ENCODE results near the gene SEL1L2.

The SEL1L2 gene

DNA sequence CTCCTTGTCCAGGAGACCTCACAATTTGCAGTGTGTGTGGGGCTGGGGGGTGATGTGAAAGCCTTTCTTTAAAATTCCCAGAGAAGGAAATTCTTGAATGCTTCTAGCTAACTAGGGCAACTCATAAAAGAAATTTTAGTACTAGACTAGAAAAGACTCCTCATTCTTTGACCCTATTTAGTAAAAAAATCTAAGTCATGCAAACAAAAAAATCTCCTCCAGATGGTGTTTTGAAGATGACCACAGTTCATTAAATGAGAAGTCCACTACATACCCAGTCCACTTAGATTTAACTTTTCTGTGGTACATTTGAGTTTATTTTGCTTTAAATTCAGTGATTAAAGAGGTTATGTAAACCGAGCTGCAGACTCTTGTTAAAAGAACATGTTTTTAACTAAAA lies 138.1 kb downstream of the SEL1L2 start:
- no peaks in the 10 kb centered on the region for H3K36me3 ChIP-seq (ENCODE audit: low read depth)
- TF ChIP-seq, protein P1, sequence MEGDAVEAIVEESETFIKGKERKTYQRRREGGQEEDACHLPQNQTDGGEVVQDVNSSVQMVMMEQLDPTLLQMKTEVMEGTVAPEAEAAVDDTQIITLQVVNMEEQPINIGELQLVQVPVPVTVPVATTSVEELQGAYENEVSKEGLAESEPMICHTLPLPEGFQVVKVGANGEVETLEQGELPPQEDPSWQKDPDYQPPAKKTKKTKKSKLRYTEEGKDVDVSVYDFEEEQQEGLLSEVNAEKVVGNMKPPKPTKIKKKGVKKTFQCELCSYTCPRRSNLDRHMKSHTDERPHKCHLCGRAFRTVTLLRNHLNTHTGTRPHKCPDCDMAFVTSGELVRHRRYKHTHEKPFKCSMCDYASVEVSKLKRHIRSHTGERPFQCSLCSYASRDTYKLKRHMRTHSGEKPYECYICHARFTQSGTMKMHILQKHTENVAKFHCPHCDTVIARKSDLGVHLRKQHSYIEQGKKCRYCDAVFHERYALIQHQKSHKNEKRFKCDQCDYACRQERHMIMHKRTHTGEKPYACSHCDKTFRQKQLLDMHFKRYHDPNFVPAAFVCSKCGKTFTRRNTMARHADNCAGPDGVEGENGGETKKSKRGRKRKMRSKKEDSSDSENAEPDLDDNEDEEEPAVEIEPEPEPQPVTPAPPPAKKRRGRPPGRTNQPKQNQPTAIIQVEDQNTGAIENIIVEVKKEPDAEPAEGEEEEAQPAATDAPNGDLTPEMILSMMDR (IDR thresholded peaks at IDR 0.05; ENCODE audit: poor library complexity, severe bottlenecking) = no peak
- H3K27me3 ChIP-seq (ENCODE audit: insufficient read depth, poor library complexity, severe bottlenecking) = peaks cover 3% of the 10 kb centered on the region
- ATAC-seq (ENCODE audit: low read depth) (no peak), DNase-seq (ENCODE audit: low spot score) (no peak)
- no peak overlapping the region for H3K4me3 ChIP-seq (ENCODE audit: severe bottlenecking)
- H3K4me1 ChIP-seq (ENCODE audit: insufficient read depth, poor library complexity, severe bottlenecking) = no peaks in the 10 kb centered on the region
- H3K9me3 ChIP-seq (ENCODE audit: severe bottlenecking) = no peaks in the 10 kb centered on the region
- H3K27ac ChIP-seq (ENCODE audit: poor library complexity, severe bottlenecking) = no peak overlapping the region

DNA sequence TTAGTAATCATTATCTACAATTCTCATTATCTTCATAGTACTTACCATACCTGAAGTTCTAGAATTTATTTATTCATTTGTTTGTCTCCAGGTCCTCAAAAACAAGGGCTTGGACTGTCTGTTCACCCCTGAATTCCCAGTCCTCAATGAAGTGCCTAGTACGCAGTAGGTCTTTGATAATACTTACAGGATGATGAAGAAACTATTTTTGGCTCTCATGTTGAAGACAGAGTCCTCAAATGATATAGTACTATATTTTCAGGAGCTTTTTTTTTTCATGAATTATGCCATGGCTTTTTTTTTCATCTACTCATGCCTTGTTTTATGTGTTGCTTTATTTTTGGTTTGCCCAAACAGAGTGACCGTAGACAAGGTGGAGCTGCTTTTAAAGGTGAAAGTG lies 139.1 kb downstream of the SEL1L2 start:
- no peak overlapping the region for H3K27ac ChIP-seq (ENCODE audit: poor library complexity, severe bottlenecking)

DNA sequence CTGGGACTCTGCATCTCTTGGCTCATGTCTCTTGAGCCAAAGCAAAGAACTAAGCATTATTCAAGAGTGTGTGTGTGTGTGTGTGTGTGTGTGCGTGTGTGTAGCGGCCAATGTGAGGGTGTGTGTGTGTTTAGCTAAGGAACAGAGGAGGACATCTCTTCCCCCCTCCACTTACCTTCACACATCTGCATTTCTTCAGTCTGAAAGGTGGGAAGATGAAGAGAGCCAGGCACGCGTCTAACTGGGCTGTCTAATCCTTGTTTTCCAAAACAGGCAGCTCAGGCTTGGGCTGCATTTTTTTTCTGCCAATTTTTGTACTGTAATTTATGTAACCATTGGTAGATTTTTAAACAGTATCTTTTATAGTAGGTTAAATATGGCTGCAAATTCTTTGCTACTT lies 146.1 kb downstream of the SEL1L2 start:
- Histone ChIP-seq H3K36me3 (ENCODE audit: low read depth) (no peaks in the 10 kb centered on the region), H3K27me3 (ENCODE audit: insufficient read depth, poor library complexity, severe bottlenecking) (no peaks in the 10 kb centered on the region), H3K9me3 (ENCODE audit: severe bottlenecking) (no peaks in the 10 kb centered on the region), H3K27ac (ENCODE audit: poor library complexity, severe bottlenecking) (no peak overlapping the region), H3K4me1 (ENCODE audit: insufficient read depth, poor library complexity, severe bottlenecking) (no peaks in the 10 kb centered on the region), H3K4me3 (ENCODE audit: severe bottlenecking) (no peak overlapping the region)
- DNase-seq (ENCODE audit: low spot score) (no peak), ATAC-seq (ENCODE audit: low read depth) (no peak)
- TF ChIP-seq, protein P1 (IDR thresholded peaks at IDR 0.05; ENCODE audit: poor library complexity, severe bottlenecking) = no peak

More for the DNA sequence above, 139.1 kb downstream of the SEL1L2 start:
- H3K36me3 ChIP-seq (ENCODE audit: low read depth) = no peaks in the 10 kb centered on the region
- TF ChIP-seq, protein P1 (IDR thresholded peaks at IDR 0.05; ENCODE audit: poor library complexity, severe bottlenecking) = no peak
- H3K9me3 ChIP-seq (ENCODE audit: severe bottlenecking) = no peaks in the 10 kb centered on the region
- no peaks in the 10 kb centered on the region for H3K4me1 ChIP-seq (ENCODE audit: insufficient read depth, poor library complexity, severe bottlenecking)
- H3K4me3 ChIP-seq (ENCODE audit: severe bottlenecking) = no peak overlapping the region
- DNase-seq (ENCODE audit: low spot score) (no peak), ATAC-seq (ENCODE audit: low read depth) (no peak)
- H3K27me3 ChIP-seq (ENCODE audit: insufficient read depth, poor library complexity, severe bottlenecking) = peaks cover 3% of the 10 kb centered on the region

DNA sequence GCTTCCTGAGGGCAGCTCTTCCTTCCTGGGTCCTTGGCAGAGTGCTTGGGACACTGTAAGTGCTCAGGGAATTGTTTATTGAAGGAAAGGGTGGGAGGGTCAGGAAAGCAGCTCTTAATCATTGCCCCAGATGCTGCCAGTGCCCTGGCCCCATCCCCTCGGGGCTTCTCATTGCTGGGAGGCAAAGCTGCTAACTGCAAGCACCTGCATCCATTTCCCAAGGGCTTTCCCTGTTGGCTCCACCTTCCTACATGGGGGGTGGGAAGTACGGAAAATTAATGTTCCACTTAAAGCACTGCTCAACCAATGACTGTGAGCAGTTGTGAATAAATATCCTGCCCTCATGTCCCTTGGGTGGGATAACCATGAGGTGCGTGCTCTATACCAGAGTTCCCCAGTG lies 149.2 kb downstream of the SEL1L2 start:
- Histone ChIP-seq H3K4me1 (ENCODE audit: insufficient read depth, poor library complexity, severe bottlenecking) (no peaks in the 10 kb centered on the region), H3K4me3 (ENCODE audit: severe bottlenecking) (no peak overlapping the region), H3K9me3 (ENCODE audit: severe bottlenecking) (no peaks in the 10 kb centered on the region), H3K27ac (ENCODE audit: poor library complexity, severe bottlenecking) (no peak overlapping the region), H3K36me3 (ENCODE audit: low read depth) (no peaks in the 10 kb centered on the region), H3K27me3 (ENCODE audit: insufficient read depth, poor library complexity, severe bottlenecking) (no peaks in the 10 kb centered on the region)
- no peak for ATAC-seq (ENCODE audit: low read depth)
- no peak for DNase-seq (ENCODE audit: low spot score)
- TF ChIP-seq, protein P1 (IDR thresholded peaks at IDR 0.05; ENCODE audit: poor library complexity, severe bottlenecking) = no peak

DNA sequence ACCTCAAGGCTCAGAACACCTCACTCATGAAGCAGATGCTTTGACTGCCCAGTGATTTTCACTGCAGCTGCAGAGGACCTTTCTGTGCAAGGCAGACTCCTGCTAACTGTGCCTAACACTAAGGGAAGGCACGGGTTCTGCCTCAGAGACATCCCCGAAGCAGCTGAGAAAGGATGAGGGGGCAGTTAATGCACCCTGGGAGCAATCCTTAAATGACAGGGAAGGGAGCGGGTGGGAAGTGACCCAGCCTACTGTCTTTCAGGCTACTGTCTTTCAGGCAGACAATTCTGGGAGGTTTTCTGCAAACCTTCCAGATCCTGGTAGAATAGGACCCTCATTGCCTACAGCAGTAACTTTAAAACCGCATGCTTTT lies 150.3 kb downstream of the SEL1L2 start:
- Histone ChIP-seq H3K27ac (ENCODE audit: poor library complexity, severe bottlenecking) (no peak overlapping the region), H3K27me3 (ENCODE audit: insufficient read depth, poor library complexity, severe bottlenecking) (no peaks in the 10 kb centered on the region), H3K4me1 (ENCODE audit: insufficient read depth, poor library complexity, severe bottlenecking) (no peaks in the 10 kb centered on the region), H3K36me3 (ENCODE audit: low read depth) (no peaks in the 10 kb centered on the region), H3K4me3 (ENCODE audit: severe bottlenecking) (no peak overlapping the region), H3K9me3 (ENCODE audit: severe bottlenecking) (no peaks in the 10 kb centered on the region)
- DNase-seq (ENCODE audit: low spot score) = no peak
- TF ChIP-seq, protein P1 (IDR thresholded peaks at IDR 0.05; ENCODE audit: poor library complexity, severe bottlenecking) = no peak
- ATAC-seq (ENCODE audit: low read depth) = no peak

All from RWPE2 (cell line).